ENCODE results near the gene ABLIM2.

- TF ChIP-seq CTCF (conservative IDR thresholded peaks at IDR 0.05 in 1 of 2, IDR thresholded peaks at IDR 0.05 in 1 of 2; ENCODE audit: extremely low read depth in 1 of 2, insufficient read depth in 1 of 2, low read depth in 1 of 2, low read length in 2 of 2) (no peak), EZH2 (IDR thresholded peaks at IDR 0.05; ENCODE audit: borderline replicate concordance, low read length) (no peak)
Measured at GRCh38 chr4:8136972-8137710, 21.5 kb downstream of the ABLIM2 start.

Measured in mammary epithelial cell (primary cell).